Activated CD4-positive, alpha-beta T cell treated with anti-CD3 and anti-CD28 coated beads, Interleukin-2, amount 50 U/mL, for 16 hours (primary cell): ENCODE measurements around the gene CACNB2.

Experiments
- DNase-seq: peaks from one replicate; pipeline ENCODE4 v3.0.0-alpha.2; 2020

Gene CACNB2

DNA sequence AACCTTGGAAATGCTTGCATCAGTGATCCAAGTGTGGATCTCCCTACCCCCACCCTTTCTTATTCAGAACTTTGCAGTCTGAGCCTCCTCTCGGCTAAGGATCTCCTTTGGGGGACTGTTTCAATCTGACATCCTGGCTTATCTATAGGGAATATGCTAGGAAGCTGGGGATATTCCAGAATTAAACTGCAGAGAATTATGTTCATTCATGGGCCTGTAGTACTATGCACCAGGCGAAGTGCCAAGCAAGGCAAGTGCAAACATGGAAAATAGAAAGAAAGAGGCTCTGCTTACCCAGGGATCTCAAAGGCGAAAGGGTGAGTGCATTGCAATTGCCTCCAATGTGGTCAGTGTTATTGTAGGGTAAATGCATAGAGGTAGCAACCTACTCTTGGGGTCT lies 96.5 kb downstream of the CACNB2 start:
- DNase-seq: no peak

DNA sequence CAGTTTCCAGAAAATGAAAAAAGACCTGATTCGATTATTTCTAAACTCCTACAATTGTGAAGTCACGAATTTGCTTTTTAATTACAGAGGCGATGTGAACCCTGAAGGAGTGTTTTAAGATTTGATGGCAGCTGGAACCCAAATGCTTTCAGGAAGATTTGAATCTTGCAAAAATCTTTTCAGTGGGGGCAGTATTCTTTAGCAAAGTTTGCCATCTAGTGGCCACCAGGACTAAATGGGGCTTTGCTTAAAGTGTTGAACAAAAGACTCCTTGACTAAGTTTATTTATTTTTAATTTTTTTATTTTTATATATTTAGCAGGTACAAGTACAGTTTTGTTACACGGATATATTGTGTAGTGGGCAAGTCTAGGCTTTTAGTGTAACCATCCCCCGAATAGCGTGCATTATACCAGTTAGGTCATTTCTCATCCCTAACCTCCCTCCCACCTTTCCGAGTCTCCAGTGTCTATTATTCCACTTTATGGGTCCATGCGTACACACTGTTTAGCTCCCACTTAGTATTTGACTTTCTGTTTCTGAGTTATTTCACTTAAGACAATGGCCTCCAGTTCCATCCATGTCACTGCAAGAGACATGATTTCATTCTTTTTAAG lies 98.8 kb downstream of the CACNB2 start:
- DNase-seq: peak; percentile 13

GRCh38 chr10:18240185-18240882 lies 100.1 kb downstream of the CACNB2 start:
- no peak for DNase-seq

GRCh38 chr10:18246967-18247366 lies 106.7 kb downstream of the CACNB2 start:
- no peak for DNase-seq

- no peak for DNase-seq
Measured at GRCh38 chr10:18252086-18252485, 111.9 kb downstream of the CACNB2 start.

- DNase-seq: no peak
Measured at GRCh38 chr10:18254086-18254485, 113.9 kb downstream of the CACNB2 start.

- DNase-seq: no peak
Measured at GRCh38 chr10:18254692-18255091, 114.5 kb downstream of the CACNB2 start.

- no peak for DNase-seq
Measured at GRCh38 chr10:18260310-18260922, 120.2 kb downstream of the CACNB2 start.

GRCh38 chr10:18261063-18261610 lies 120.9 kb downstream of the CACNB2 start:
- DNase-seq: no peak

GRCh38 chr10:18261768-18262231 lies 121.6 kb downstream of the CACNB2 start:
- no peak for DNase-seq

- no peak for DNase-seq
Measured at GRCh38 chr10:18264466-18265050, 124.3 kb downstream of the CACNB2 start.

DNA sequence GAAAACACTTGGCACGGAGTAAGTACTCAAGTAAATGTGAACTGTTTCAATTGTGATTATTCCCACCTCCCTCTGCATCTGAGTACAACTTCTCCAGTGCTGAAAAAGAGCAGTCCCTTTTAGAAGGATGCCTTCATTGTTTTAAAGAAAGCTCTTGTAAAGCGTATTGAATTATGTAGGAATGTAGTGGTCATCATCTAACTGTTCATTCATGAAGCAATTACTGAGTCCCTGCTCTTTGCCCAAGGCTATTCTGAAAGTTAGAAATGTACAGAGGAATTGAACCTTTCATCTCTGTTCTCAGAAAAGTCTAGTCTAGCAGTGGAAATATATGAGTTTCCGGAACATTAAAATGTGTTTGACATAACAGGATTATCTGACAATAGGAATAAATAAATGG lies 127.8 kb downstream of the CACNB2 start:
- DNase-seq: no peak

DNA sequence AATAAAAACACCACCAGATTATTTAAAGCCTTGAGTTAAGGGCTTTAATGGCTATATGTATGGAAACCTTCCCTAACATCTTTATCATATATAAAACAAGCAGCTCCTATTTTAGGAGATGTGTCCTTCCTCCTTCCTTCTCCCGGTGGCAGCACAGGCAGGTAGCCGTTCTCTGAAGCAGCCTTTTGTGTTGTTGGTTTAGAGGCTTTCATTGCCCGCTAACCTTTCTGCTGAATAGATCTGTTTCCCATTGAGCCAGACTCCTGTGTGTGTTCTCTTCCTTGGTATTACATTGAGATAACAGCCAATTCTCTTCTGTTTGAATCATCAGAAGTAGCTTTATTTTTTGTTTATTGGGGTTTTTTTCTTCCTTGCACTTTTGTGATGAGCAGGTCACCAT lies 131.3 kb downstream of the CACNB2 start:
- DNase-seq: no peak

DNA sequence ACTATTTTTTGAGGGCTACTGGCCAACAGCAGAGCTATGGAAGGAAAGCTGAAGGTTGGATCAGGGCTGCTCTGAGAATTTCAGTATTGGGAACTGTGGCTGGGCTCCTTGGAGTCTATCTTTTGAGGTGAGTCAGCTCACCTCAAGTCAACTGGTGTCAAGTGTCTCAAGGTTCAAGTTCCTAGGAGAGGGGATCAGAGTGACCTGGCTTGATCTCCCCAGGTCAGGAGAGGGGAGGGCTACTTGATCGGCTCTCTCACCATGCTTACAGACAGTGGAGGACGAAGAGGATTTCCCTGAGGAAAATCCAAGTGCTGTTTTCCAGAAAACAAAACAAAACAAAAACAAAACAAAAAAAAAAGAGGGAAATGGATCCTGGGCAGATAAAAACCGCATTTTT lies 132.8 kb downstream of the CACNB2 start:
- no peak for DNase-seq

GRCh38 chr10:18278181-18278580 lies 138.0 kb downstream of the CACNB2 start:
- DNase-seq: no peak

- DNase-seq: no peak
Measured at GRCh38 chr10:18279173-18279572, 138.9 kb downstream of the CACNB2 start.

DNA sequence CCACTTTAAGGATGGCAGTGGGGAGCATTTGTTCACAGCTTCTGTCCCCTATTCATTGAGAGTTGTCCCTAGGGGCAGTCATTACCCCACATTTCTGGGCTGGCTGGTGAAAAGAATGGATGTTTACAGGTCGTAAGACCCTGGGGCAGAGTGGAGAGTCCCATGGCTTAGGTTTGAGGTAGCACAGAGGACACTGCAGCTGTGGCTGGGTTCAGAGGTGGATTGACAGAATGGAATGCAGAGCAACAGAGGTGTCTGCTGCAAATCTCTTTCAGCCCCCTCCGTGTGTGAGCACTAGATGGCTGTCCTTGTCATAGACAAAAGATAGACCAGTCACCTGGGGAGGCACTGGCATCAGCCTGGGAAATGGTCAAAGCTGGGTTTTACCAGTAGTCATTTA lies 141.9 kb downstream of the CACNB2 start:
- DNase-seq: no peak

- no peak for DNase-seq
Measured at GRCh38 chr10:18290651-18291313, 150.6 kb downstream of the CACNB2 start.

DNA sequence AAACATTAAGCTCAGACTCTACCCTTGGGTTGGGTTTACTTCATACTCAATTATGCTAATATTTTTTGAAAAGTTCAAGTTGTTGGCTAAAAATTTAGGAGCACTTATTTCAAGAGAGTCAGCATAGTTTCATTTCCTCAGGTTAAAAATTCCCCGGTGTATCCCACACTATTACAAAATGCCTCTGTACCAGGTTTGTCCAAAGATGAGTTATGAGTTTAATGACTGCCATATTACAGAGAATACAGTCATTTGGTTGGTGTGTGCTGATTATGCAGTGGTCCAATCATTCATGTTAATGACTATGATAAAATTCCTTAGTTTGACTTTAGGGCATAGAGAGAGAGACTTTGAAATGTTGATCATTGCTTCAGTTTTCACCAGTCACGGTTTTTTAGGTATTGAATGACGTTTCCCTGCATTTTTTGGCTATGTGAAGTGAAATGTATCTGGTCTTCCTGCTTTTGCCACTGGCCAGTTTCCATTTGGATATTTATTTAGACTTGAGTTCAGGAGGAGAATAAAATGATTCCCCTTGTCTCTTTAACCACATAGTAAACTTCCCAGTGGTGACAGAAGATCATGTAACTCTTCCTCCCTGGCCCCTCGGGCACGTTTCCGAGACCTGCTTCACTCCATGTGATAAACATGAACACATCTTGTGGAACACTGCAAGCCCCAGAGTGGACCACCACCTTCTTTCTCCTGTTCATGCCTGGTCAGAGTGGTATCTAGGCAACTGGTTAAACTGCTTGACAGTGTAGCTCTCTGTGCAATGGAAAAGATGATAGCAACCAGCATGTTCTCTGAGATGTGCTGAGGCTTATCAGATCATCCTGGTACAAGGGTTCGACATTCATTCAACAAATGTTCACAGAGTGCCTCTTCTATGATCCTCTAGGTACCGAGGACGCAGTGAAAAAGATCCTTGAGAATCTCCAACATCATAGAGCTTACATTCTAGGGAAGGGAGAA lies 153.6 kb downstream of the CACNB2 start:
- DNase-seq: no peak

DNA sequence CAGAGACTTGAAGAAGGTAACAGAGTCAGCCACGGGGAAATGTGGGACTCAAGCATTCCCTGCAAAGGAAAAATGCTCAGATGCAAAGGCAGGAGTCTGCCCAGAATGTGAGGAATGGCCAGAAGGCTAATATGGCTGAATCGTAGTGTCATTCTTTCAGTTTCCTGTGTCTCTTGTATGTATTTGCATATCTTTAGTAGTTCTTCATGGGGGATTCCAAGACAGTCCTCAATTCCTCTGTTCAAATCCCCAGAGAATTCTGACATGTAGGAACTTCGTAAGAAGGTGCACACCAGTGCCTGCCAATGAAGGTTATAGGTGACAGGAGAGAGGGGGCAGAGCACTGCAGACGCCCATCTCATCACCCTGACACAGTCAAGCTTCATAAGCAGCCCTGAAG lies 154.4 kb downstream of the CACNB2 start:
- DNase-seq: no peak

DNA sequence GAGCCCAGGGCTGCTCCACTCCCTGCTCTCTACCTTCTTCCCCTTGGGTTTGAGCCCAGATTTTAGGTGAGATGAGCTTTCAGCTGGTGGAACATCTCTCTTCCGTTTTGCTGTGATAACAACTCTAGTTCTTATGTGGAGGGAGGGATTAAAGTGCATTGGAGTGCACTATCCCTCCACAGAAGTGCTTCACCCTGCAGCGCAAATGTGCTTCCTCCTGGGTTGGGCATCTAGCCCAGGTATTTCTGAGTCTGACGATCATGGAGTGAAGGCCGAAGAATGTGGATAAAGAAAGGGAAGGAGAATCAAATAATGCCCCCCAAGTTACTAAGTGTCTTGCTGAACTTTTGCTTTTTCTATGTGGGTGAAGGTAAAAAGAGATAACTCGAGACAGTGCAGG lies 157.4 kb downstream of the CACNB2 start:
- no peak for DNase-seq

DNA sequence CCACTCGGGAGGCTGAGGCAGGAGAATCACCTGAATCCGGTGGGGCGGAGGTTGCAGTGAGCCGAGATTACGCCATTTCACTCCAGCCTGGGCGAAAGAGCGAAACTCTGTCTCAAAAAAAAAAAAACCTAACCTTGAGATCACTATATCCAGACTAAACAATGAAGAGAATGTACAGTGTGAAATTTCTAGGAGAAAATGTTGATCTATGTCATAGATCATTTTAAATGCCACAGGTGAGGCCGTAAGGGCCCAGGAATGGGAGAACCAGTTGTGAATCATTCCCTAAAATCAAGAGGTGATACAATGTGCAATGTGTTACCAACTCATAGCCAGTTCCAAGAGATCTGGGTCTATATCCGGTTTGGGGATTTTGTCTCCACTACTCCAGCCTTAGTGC lies 158.0 kb downstream of the CACNB2 start:
- DNase-seq: no peak
